AG04450 (cell line): ENCODE measurements around the gene CRKL. TPM values are rescaled to one million over a fixed set of nuclear protein-coding genes. Genes with fewer than 3 reads are reported as not detected.
A peak's percentile ranks its signal among the peaks of the same experiment; 100 is the strongest.

Source experiments
- CTCF ChIA-PET: fragments of 300-600, 350-600 bp; formaldehyde crosslinking; extraction: SDS; loops from one replicate; lab custom pipeline; 2022; ENCODE audit warnings: antibody characterized with exemption, inconsistent platforms; lab: Charles Lee
- POLR2A ChIA-PET: fragments of 350-600 bp; formaldehyde crosslinking; extraction: SDS; loops from one replicate; lab custom pipeline; 2021; ENCODE audit warnings: antibody characterized with exemption, inconsistent platforms; lab: Yijun Ruan, JAX
- DNase-seq: peaks from one replicate; pipeline ENCODE4 v3.0.0-alpha.2; 2011; ENCODE audit warnings: low read depth, low spot score
- H3K27ac ChIP-seq: one replicate; pipeline ENCODE4 v1.5.1; 2012; ENCODE audit warnings: low read depth, low read length, control low read depth
- H3K27me3 ChIP-seq: one replicate; pipeline ENCODE4 v1.6.0; 2012; ENCODE audit warnings: low read length; ENCODE audit not compliant: control insufficient read depth, insufficient read depth
- H3K4me3 ChIP-seq: 2 replicates; pipeline ENCODE4 v1.5.1; 2011; ENCODE audit warnings: mild to moderate bottlenecking, low read depth, low read length, control low read depth
- H3K9me3 ChIP-seq: 2 replicates; pipeline ENCODE4 v1.5.1; 2012; ENCODE audit warnings: low read length; ENCODE audit not compliant: control insufficient read depth, insufficient read depth
- polyA plus RNA-seq: library from polyadenylated mRNA; depleted of rRNA; stranded (reverse); fragments of >200 nt; gene quantifications from 2 replicates; pipeline ENCODE4 v1.2.3, GENCODE V29; 2011; rRNA removed
- TF ChIP-seq, protein P1 (sequence below): IDR thresholded peaks from 2 replicates; pipeline ENCODE4 v1.5.1; 2011; ENCODE audit warnings: low read depth, low read length, control low read depth, inconsistent platforms

The CRKL gene
- polyA plus RNA-seq, 1 experiment = 24.1 TPM

DNA sequence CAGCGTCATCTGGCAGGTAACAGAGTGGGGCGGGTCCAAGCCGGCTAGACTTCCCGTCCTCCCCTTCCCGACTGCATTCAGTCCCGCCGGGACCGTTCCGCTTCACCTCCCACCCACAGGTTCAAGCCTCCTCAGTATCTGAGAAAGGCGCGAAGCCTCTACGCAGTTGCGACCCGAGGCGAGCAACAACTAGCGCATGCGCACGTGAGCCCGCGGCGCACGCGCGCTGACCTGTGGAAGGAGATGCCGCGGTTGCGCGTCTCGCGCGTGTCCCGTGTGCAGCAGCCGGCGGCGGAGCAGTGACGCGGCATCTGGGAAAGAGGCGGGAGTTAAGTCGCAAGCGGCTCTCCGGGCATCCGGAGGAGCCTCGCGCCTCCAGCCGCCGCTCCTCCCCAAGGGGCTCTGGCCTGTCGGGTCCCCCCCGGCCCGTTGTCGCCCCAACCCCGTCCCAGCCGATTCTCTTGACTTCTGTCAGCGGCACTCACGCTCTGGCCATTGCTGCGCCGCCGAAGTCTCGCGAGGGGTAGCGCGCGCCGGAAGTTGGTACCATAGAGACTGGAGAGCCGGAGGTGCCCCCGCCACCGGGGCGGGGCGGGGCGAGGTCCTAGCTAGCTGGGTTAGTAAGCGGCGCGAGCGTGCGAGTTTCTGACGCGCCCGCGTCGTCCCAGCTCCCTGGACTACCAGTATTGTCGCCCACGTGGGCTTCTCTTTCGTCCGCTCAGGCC is 84.6 kb downstream of the CRKL start, which contains the start of gene THAP7:
Gene THAP7, minus strand, starts transcription at position 518 of the 725 bp plus-strand sequence. Its CDS starts 207 bp downstream, at position 311.
- ChIA-PET CTCF (interaction anchor here (0.8 kb wide), 1 partner anchor 116 kb away, joined by 5 read pairs; no protein-coding TSS in a partner anchor), POLR2A (interaction anchor here (0.5 to 1.8 kb wide), 10 partner anchors 13 to 576 kb away, joined by 3 to 15 read pairs (median 4); partner anchors contain the start of genes LRRC74B, LZTR1 and P2RX6)

More for the DNA sequence above, 84.6 kb downstream of the CRKL start, which contains the start of gene THAP7:
- peak; percentile 92 for DNase-seq
- peak within 1 kb of the TSS; percentile 99 for H3K27ac ChIP-seq
- peak within 1 kb of the TSS; percentile 85 for H3K4me3 ChIP-seq
- no peaks in the 10 kb centered on the region for H3K27me3 ChIP-seq
- H3K9me3 ChIP-seq = no peaks in the 10 kb centered on the region; the same call in 1 of the 2 replicates
- TF ChIP-seq, protein P1, sequence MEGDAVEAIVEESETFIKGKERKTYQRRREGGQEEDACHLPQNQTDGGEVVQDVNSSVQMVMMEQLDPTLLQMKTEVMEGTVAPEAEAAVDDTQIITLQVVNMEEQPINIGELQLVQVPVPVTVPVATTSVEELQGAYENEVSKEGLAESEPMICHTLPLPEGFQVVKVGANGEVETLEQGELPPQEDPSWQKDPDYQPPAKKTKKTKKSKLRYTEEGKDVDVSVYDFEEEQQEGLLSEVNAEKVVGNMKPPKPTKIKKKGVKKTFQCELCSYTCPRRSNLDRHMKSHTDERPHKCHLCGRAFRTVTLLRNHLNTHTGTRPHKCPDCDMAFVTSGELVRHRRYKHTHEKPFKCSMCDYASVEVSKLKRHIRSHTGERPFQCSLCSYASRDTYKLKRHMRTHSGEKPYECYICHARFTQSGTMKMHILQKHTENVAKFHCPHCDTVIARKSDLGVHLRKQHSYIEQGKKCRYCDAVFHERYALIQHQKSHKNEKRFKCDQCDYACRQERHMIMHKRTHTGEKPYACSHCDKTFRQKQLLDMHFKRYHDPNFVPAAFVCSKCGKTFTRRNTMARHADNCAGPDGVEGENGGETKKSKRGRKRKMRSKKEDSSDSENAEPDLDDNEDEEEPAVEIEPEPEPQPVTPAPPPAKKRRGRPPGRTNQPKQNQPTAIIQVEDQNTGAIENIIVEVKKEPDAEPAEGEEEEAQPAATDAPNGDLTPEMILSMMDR = no peak

Other genes with a start within 250 kb of the CRKL start
- 0.06 and 0.09 TPM in 2 replicates for gene SERPIND1, start 143.3 kb upstream of the CRKL start, polyA plus RNA-seq
- gene PI4KA, start 58.6 kb upstream of the CRKL start, polyA plus RNA-seq = 27.5 and 35.8 TPM in 2 replicates
- gene SNAP29, start 58.4 kb upstream of the CRKL start, polyA plus RNA-seq = 41.4 and 45.5 TPM in 2 replicates
- gene AIFM3, start 49.8 kb downstream of the CRKL start, polyA plus RNA-seq = 0.15 and 0.27 TPM in 2 replicates
- 28.3 and 32.3 TPM in 2 replicates for gene LZTR1, start 64.9 kb downstream of the CRKL start, polyA plus RNA-seq
- 12.5 and 15.1 TPM in 2 replicates for gene THAP7, start 84.7 kb downstream of the CRKL start, polyA plus RNA-seq
- 1.7 and 1.9 TPM in 2 replicates for gene P2RX6, start 97.8 kb downstream of the CRKL start, polyA plus RNA-seq
- gene SLC7A4, start 115.2 kb downstream of the CRKL start, polyA plus RNA-seq = 0.11 and 0.24 TPM in 2 replicates
- not detected in 2 replicates for gene LRRC74B, start 128.5 kb downstream of the CRKL start, polyA plus RNA-seq